ENCODE data around the gene ELL. TPM values are rescaled to one million over a fixed set of nuclear protein-coding genes. Genes with fewer than 3 reads are reported as not detected.

ELL gene
- total RNA-seq, 6 experiments from 2014 or later, result 15.7 to 17.8 (median 16.4) TPM

DNA sequence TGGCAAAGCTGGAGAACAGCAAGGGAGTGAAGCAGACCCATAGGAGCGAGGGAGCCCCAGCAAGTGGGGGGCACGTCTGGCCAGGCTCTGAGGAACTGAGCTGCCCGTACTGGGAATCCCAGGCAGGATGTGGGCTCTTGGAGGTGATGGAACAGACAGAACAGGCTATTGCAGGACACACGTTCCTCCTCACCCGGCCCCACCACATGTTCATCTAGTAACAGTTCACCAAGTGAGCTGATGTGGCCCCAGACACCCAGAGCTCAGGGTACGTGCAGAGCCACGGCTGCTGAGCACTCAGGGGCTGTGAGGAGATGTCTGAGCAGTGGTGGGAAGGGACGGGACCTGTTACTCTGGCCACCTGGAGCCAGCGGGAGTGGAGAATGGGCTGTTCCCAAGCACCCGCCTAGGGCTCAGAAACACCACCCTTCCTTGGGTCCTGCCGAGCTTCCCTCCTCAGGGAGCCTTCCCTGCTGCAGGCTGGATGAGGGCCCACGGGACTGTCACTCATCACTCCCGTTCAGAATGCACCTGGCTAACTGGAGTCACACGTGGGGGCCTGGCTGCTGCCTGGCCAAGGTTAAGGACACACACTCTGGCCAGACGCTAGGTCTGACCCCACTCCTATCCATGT is 18.4 kb downstream of the ELL start:
- DNase-seq, result no peak
- TF ChIP-seq CTCF (IDR thresholded peaks at IDR 0.05), result no peak
- Mint-ChIP-seq H3K4me3 (no peak overlapping the region), H3K27ac (no peak overlapping the region; the same call in 1 of the 2 replicates), H3K36me3 (ENCODE audit: low read depth) (no peaks in the 10 kb centered on the region), H3K9me3 (no peaks in the 10 kb centered on the region), H3K4me1 (ENCODE audit: low read depth) (peaks cover 54% of the 10 kb centered on the region), H3K27me3 (ENCODE audit: insufficient read depth) (peaks cover 1% of the 10 kb centered on the region)

DNA sequence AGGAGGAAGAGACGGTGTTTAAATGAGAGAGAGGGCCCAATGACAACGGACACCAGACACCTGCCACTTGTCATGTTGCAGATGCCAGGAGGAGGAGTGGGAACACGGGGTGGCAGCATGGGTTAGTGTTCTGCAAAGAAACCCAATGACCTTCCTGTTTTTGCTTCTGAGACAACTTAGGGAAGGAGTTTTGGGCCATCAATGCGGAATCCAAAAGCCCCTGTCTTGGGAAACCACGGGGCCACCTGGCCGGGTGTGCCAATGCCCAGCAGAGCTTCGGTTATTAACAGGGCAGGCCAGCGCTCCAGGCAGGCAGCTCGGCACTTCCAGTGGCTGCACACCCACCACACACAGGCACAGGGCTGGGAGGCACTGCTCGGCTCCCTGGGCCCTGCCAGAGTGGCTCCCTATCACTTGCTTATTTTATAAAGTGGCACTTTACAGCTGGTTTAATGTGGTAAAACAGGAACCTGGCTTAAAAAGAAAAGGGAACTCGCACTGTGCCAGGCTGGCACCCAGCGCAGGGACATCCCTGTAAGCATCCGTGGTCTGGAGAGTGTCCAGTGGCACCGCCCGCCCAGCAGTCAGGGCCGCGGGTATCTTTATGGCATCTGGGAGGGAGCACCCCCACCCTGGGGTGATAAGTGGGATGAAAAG is 19.1 kb downstream of the ELL start:
- Mint-ChIP-seq H3K4me3 (no peak overlapping the region), H3K36me3 (ENCODE audit: low read depth) (no peaks in the 10 kb centered on the region), H3K4me1 (ENCODE audit: low read depth) (peaks cover 50% of the 10 kb centered on the region), H3K9me3 (no peaks in the 10 kb centered on the region), H3K27ac (no peak overlapping the region; the same call in 1 of the 2 replicates), H3K27me3 (ENCODE audit: insufficient read depth) (peaks cover 1% of the 10 kb centered on the region)
- no peak for TF ChIP-seq CTCF (IDR thresholded peaks at IDR 0.05)
- no peak for DNase-seq

DNA sequence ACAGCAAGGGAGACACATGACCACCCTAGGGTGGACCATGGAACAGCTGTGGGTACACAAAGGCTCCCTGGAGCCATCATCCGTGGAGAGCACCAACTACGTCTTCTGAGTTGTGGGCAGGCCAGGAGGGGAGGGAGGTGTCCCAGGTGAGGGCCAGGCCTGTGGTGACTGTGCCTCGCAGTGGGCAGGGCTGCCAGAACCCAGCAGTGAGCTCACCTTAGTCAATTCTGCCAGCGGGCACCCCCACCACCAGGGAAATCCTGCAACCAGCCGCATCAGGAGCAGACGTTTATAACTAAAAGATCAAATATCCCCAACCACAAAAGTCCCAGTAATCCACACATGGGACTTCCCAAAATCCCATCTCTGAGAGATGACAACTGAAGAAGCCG is 19.6 kb downstream of the ELL start:
- H3K36me3 Mint-ChIP-seq (ENCODE audit: low read depth), result no peaks in the 10 kb centered on the region
- H3K4me1 Mint-ChIP-seq (ENCODE audit: low read depth), result peaks cover 47% of the 10 kb centered on the region

DNA sequence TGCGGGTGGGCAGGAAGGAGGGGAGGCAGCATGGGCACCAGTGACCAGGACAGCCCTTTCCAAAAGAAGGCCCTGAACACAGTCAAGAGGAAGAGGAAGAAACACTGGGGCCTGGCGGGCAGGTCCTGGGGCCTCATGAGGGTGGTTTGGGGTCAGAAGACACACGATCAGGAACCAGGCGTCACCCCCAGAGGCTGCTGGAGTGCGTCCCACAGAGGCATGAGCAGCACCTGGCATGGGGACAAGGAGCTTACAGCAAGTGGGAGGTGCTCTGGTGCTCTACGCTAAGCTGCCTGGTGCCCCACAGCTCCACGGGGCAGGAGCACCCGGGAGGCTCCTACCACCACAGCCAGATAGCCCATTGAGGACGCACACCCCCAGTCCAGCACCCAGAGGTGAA is 20.0 kb downstream of the ELL start:
- H3K4me3 Mint-ChIP-seq, result no peak overlapping the region
- TF ChIP-seq CTCF (IDR thresholded peaks at IDR 0.05), result no peak
- no peaks in the 10 kb centered on the region for H3K36me3 Mint-ChIP-seq (ENCODE audit: low read depth)
- peaks cover 1% of the 10 kb centered on the region for H3K27me3 Mint-ChIP-seq (ENCODE audit: insufficient read depth)
- H3K4me1 Mint-ChIP-seq (ENCODE audit: low read depth), result peaks cover 47% of the 10 kb centered on the region
- H3K27ac Mint-ChIP-seq, result no peak overlapping the region
- no peak for DNase-seq
- H3K9me3 Mint-ChIP-seq, result no peaks in the 10 kb centered on the region

More for the DNA sequence above, 19.6 kb downstream of the ELL start:
- Mint-ChIP-seq H3K9me3 (no peaks in the 10 kb centered on the region), H3K27ac (no peak overlapping the region), H3K4me3 (no peak overlapping the region), H3K27me3 (ENCODE audit: insufficient read depth) (peaks cover 1% of the 10 kb centered on the region)
- no peak for DNase-seq
- no peak for TF ChIP-seq CTCF (IDR thresholded peaks at IDR 0.05)

GRCh38 chr19:18501351-18501750 is 20.5 kb downstream of the ELL start:
- Mint-ChIP-seq H3K27me3 (ENCODE audit: insufficient read depth) (peaks cover 1% of the 10 kb centered on the region), H3K4me1 (ENCODE audit: low read depth) (peaks cover 47% of the 10 kb centered on the region)

More at GRCh38 chr19:18501351-18501750, 20.5 kb downstream of the ELL start:
- Mint-ChIP-seq H3K36me3 (ENCODE audit: low read depth) (no peaks in the 10 kb centered on the region), H3K27ac (no peak overlapping the region), H3K9me3 (no peaks in the 10 kb centered on the region), H3K4me3 (no peak overlapping the region)
- no peak for DNase-seq
- no peak for TF ChIP-seq CTCF (IDR thresholded peaks at IDR 0.05)
